Stimulated activated CD8-positive, alpha-beta memory T cell treated with anti-CD3 and anti-CD28 coated beads, Interleukin-15, amount 100 ng/mL, for 4 hours (primary cell): ENCODE results near the gene CRISPLD2.
"Not testable (repeated sequence)": the region's sequence is repeated elsewhere in the genome, so short reads cannot be mapped to it uniquely, and the experiment has no call there.

Experiments used
- DNase-seq, 2 donors: peaks; one replicate each; pipeline ENCODE4 v3.0.0-alpha.2; 2020; ENCODE audit warnings: low read depth in 2 of 2

CRISPLD2 gene

GRCh38 chr16:84930298-84931106 lies 110.7 kb downstream of the CRISPLD2 start:
- DNase-seq: no peak

- no peak for DNase-seq
Measured at GRCh38 chr16:84931107-84931494, 111.3 kb downstream of the CRISPLD2 start.

GRCh38 chr16:84931506-84931905 lies 111.7 kb downstream of the CRISPLD2 start:
- DNase-seq: no peak

- DNase-seq: no peak
Measured at GRCh38 chr16:84932681-84933080, 112.9 kb downstream of the CRISPLD2 start.

GRCh38 chr16:84933774-84934631 lies 114.2 kb downstream of the CRISPLD2 start:
- no peak for DNase-seq

GRCh38 chr16:84937196-84938005 lies 117.6 kb downstream of the CRISPLD2 start:
- no peak for DNase-seq

- not testable (repeated sequence) for DNase-seq
Measured at GRCh38 chr16:84938616-84939015, 118.8 kb downstream of the CRISPLD2 start.

GRCh38 chr16:84940670-84941551 lies 121.1 kb downstream of the CRISPLD2 start:
- no peak for DNase-seq

GRCh38 chr16:84941921-84942320 lies 122.1 kb downstream of the CRISPLD2 start:
- no peak for DNase-seq

GRCh38 chr16:84942786-84943185 lies 123.0 kb downstream of the CRISPLD2 start:
- no peak for DNase-seq

GRCh38 chr16:84943620-84944019 lies 123.8 kb downstream of the CRISPLD2 start:
- DNase-seq: no peak

GRCh38 chr16:84947022-84947421 lies 127.2 kb downstream of the CRISPLD2 start:
- DNase-seq: no peak

- no peak for DNase-seq
Measured at GRCh38 chr16:84947996-84948850, 128.4 kb downstream of the CRISPLD2 start.

- DNase-seq: no peak
Measured at GRCh38 chr16:84948851-84949610, 129.2 kb downstream of the CRISPLD2 start.

GRCh38 chr16:84949772-84950436 lies 130.1 kb downstream of the CRISPLD2 start:
- no peak for DNase-seq

- DNase-seq: no peak
Measured at GRCh38 chr16:84950906-84951305, 131.1 kb downstream of the CRISPLD2 start.

GRCh38 chr16:84952335-84953189 lies 132.8 kb downstream of the CRISPLD2 start:
- peak in 1 of 2 donors; percentile 30 for DNase-seq
